Stimulated activated CD8-positive, alpha-beta memory T cell treated with anti-CD3 and anti-CD28 coated beads, Interleukin-12 subunit alpha, Interleukin-12 subunit beta, amount 100 ng/mL, for 24 hours (primary cell): Measurements from ENCODE around the gene EIF3L.
A peak's percentile ranks its signal among the peaks of the same experiment; 100 is the strongest.
"Not testable (repeated sequence)": the region's sequence is repeated elsewhere in the genome, so short reads cannot be mapped to it uniquely, and the experiment has no call there.

Source experiments
- DNase-seq: peaks from one replicate; pipeline ENCODE4 v3.0.0-alpha.2; 2020; ENCODE audit errors: extremely low read depth

Gene EIF3L

GRCh38 chr22:37849089-37849751, at the start of gene EIF3L:
EIF3L (plus strand) TSS chr22:37849419; CDS start chr22:37849450, 31 bp downstream.
- DNase-seq: peak; percentile 76

GRCh38 chr22:37799979-37800378, 49.2 kb upstream of the EIF3L start:
- not testable (repeated sequence) for DNase-seq

GRCh38 chr22:37801946-37802309, 47.3 kb upstream of the EIF3L start:
- no peak for DNase-seq

- no peak for DNase-seq
These were observed 46.7 kb upstream of the EIF3L start for GRCh38 chr22:37802310-37803194.

- no peak for DNase-seq
These were observed 46.0 kb upstream of the EIF3L start for GRCh38 chr22:37803195-37803638.

- no peak for DNase-seq
These were observed 45.4 kb upstream of the EIF3L start for GRCh38 chr22:37803639-37804351.

- DNase-seq: no peak
These were observed 44.8 kb upstream of the EIF3L start for GRCh38 chr22:37804352-37804880.

- DNase-seq: no peak
These were observed 44.1 kb upstream of the EIF3L start for GRCh38 chr22:37804881-37805809.

GRCh38 chr22:37805810-37806277, 43.4 kb upstream of the EIF3L start:
- no peak for DNase-seq

- no peak for DNase-seq
These were observed 42.5 kb upstream of the EIF3L start for GRCh38 chr22:37806409-37807333.

- peak; percentile 79 for DNase-seq
These were observed 41.6 kb upstream of the EIF3L start, which contains the start of gene GCAT for GRCh38 chr22:37807410-37808293. GCAT (plus strand) TSS chr22:37807934; CDS start chr22:37807968, 34 bp downstream.

- no peak for DNase-seq
These were observed 40.9 kb upstream of the EIF3L start for GRCh38 chr22:37808294-37808657.

- DNase-seq: no peak
These were observed 39.4 kb upstream of the EIF3L start for GRCh38 chr22:37809672-37810333.

GRCh38 chr22:37811867-37812266, 37.4 kb upstream of the EIF3L start:
- DNase-seq: no peak

GRCh38 chr22:37812869-37813678, 36.1 kb upstream of the EIF3L start:
- DNase-seq: no peak

GRCh38 chr22:37815593-37815992, 33.6 kb upstream of the EIF3L start:
- DNase-seq: no peak

- DNase-seq: no peak
These were observed 32.6 kb upstream of the EIF3L start for GRCh38 chr22:37816543-37817180.
